Heart left ventricle (tissue), 16 donors: ENCODE data around the gene POTEJ. TPM values are rescaled to one million over a fixed set of nuclear protein-coding genes. Genes with fewer than 3 reads are reported as not detected.
"Not testable (repeated sequence)": the region's sequence is repeated elsewhere in the genome, so short reads cannot be mapped to it uniquely, and the experiment has no call there.

ENCODE experiments used
- ATAC-seq, 4 donors: fragments of 200-7000 bp; cut with Tn5 transposase; one replicate each; pipeline ENCODE4 v1.9.1; 2020 to 2022; ENCODE audit warnings: moderate library complexity in 4 of 4, mild to moderate bottlenecking in 3 of 4, moderate number of reproducible peaks in 1 of 4
- DNase-seq, 5 donors: peaks; one replicate each; pipeline ENCODE4 v3.0.0-alpha.2; 2020
- H3K27ac ChIP-seq, 12 donors: fragments of 200-600 bp; sonication (generic) in 4 of 12; one replicate each; pipeline versions ENCODE4 v1.5.0 to v1.8.0; 2016 to 2022; ENCODE audit warnings: mild to moderate bottlenecking in 2 of 12
- H3K27me3 ChIP-seq, 9 donors: fragments of 200-600 bp; sonication (generic) in 2 of 9; one replicate each; pipeline versions ENCODE4 v1.5.1 to v1.8.0; 2016 to 2022; ENCODE audit warnings: mild to moderate bottlenecking in 3 of 9
- H3K36me3 ChIP-seq, 9 donors: fragments of 200-600 bp; sonication (generic) in 2 of 9; one replicate each; pipeline versions ENCODE4 v1.5.0 to v1.8.0; 2018 to 2022; ENCODE audit warnings: mild to moderate bottlenecking in 2 of 9
- H3K4me1 ChIP-seq, 12 donors: fragments of 200-600 bp; sonication (generic) in 4 of 12; one replicate each; pipeline versions ENCODE4 v1.5.0 to v1.8.0; 2016 to 2022; ENCODE audit warnings: mild to moderate bottlenecking in 3 of 12
- H3K4me3 ChIP-seq, 12 donors: fragments of 200-600 bp; sonication (generic) in 4 of 12; one replicate each; pipeline versions ENCODE4 v1.5.0 to v1.8.0; 2017 to 2022; ENCODE audit warnings: mild to moderate bottlenecking in 9 of 12, moderate library complexity in 4 of 12
- H3K9me3 ChIP-seq, 12 donors: fragments of 200-600 bp; sonication (generic) in 4 of 12; one replicate each; pipeline versions ENCODE4 v1.5.0 to v1.8.0; 2016 to 2022; ENCODE audit warnings: mild to moderate bottlenecking in 1 of 12
- CTCF ChIP-seq, 12 donors: fragments of 200-600 bp; sonication (generic) in 4 of 12; IDR thresholded peaks; one replicate each; pipeline versions ENCODE4 v1.5.0 to v1.8.0; 2018 to 2022; ENCODE audit warnings: antibody characterized with exemption in 12 of 12, mild to moderate bottlenecking in 5 of 12
- WGBS, 4 donors: extraction: QIAGEN DNeasy Blood & Tissue Kit in 2 of 4; methylation state at CpG; one replicate each; pipeline versions ENCODE4 v1.1.5 to v1.1.7; 2013 to 2018; 5-methylcytosine and 5-hydroxymethylcytosine counted together
- intact Hi-C, 10 donors: fragments of 100-400 bp; cut with DNase I; formaldehyde crosslinking; loops; one replicate each; pipeline versions ENCODE4 v1.11.1 to v1.14.2; 2022
- polyA plus RNA-seq, 2 donors: library from polyadenylated mRNA; stranded (reverse); fragments of 200-250 nt; gene quantifications; one replicate each; pipeline ENCODE4 v1.2.3, GENCODE V29; 2013
- total RNA-seq, 9 donors: library from RNA; depleted of rRNA in 2 of 9; stranded (reverse); fragments of >200 nt in 2 of 9; fragmentation: NEBNext Ultra II Directional in 3 of 9; extraction: Animal tissue kit (Norgen Biotek cat#: 25700) in 3 of 9; gene quantifications; one replicate each; pipeline versions ENCODE4 v1.1.0 to v1.2.4, GENCODE V29; 2016 to 2023
- donor health status: ischemic (EF 13 %, LVEDD 7.1; RV severe dilation, severe dysfunction).
- donor health status: healthy with polysubstance abuse.
- donor health status: DM: no; HTN: yes; CAD: no.
- donor health status: DM: no; HTN: no; CAD: no.
- donor health status: ischemic (EF 25% LVEDD 6.9; RV normal size, moderate dysfunction).
- donor health status: ischemic (EF 25% LVEDD 5.7; RV mildly dilated, moderate dysfunction).
- donor health status: healthy.
- donor health status: DM: yes; HTN: yes; CAD: no.
- donor health status: ischemic (EF 35%, LVEDD 5.7; RV mildly dilated, moderate dysfunction).
- donor health status: nonischemic (EF 11% LVEDD 7.7; RV severe dilation, severe dysfunction).
- donor health status: DM: yes; HTN: yes; CAD: no.
- donor health status: PGD.
- donor health status: ischemic (EF 29% LVEDD 5.4; RV normal size, mild dysfunction).
- donor health status: nonischemic (EF 23%, LVEDD 6.1; RV moderate dilation, normal function).

The POTEJ gene
- total and polyA plus RNA-seq, 11 donors, result 0.10 TPM; not detected in 10

- H3K9me3 ChIP-seq, H3K4me3 ChIP-seq, H3K27me3 ChIP-seq, intact Hi-C loops, H3K36me3 ChIP-seq, ATAC-seq, H3K27ac ChIP-seq, H3K4me1 ChIP-seq: not testable (repeated sequence)
- 86 to 100% (median 88%) methylated on average over 1 to 10 of the region's 10 CpGs for WGBS, 4 donors
- DNase-seq, result peak in 1 of 5 donors; percentile 10
Observed at GRCh38 chr2:130667516-130667915, 56.3 kb downstream of the POTEJ start.

- intact Hi-C loops, H3K27me3 ChIP-seq, H3K27ac ChIP-seq, H3K9me3 ChIP-seq, H3K36me3 ChIP-seq, ATAC-seq, H3K4me1 ChIP-seq, H3K4me3 ChIP-seq: not testable (repeated sequence)
- peak in 1 of 5 donors; percentile 17 for DNase-seq
- 79 to 93% (median 91%) methylated on average over 5 to 11 of the region's 13 CpGs for WGBS, 4 donors
Observed at GRCh38 chr2:130670026-130670745, 58.9 kb downstream of the POTEJ start.

GRCh38 chr2:130692041-130692770 lies 81.0 kb downstream of the POTEJ start:
- intact Hi-C loops, result loop anchor here in 1 of 10 donors (10.0 kb wide), 1 partner anchor 83 kb away; no protein-coding TSS in a partner anchor
- peak; percentile 20 to 58 (median 42) for ATAC-seq
- not testable (repeated sequence) for H3K4me3 ChIP-seq, H3K27me3 ChIP-seq, DNase-seq, H3K27ac ChIP-seq, H3K9me3 ChIP-seq, H3K4me1 ChIP-seq, H3K36me3 ChIP-seq
- 41 to 64% (median 50%) methylated on average over 9 to 28 of the region's 35 CpGs for WGBS, 4 donors

GRCh38 chr2:130693474-130693873 lies 82.2 kb downstream of the POTEJ start:
- peak in 3 of 4 donors; percentile 75 to 89 (median 80) for ATAC-seq
- not testable (repeated sequence) for H3K27ac ChIP-seq, H3K27me3 ChIP-seq, H3K4me1 ChIP-seq, H3K9me3 ChIP-seq, H3K36me3 ChIP-seq
- intact Hi-C loops, result loop anchor here in 1 of 10 donors (10.0 kb wide), 1 partner anchor 81 kb away; no protein-coding TSS in a partner anchor
- peak in 6 of 12 donors; percentile 18 to 41 (median 28) for TF ChIP-seq CTCF (IDR thresholded peaks at IDR 0.05)
- peak overlapping the region in 3 of 12 donors; percentile 8 to 34 (median 23) for H3K4me3 ChIP-seq
- 1 to 5% methylated on average over 36 to 37 of the region's 37 CpGs; no CpG with 5 or more reads in 2 of the 4 donors for whole genome bisulfite sequencing, 4 donors
- peak in 4 of 5 donors; percentile 17 to 63 (median 31) for DNase-seq

- ATAC-seq, H3K9me3 ChIP-seq, H3K4me3 ChIP-seq, H3K4me1 ChIP-seq, DNase-seq, H3K27me3 ChIP-seq, H3K27ac ChIP-seq, H3K36me3 ChIP-seq, intact Hi-C loops: not testable (repeated sequence)
- WGBS, 4 donors, result 56 to 68% (median 66%) methylated on average over 3 of the region's 3 CpGs
Observed at GRCh38 chr2:130703250-130703649, 92.0 kb downstream of the POTEJ start.

Other genes with a start within 250 kb of the POTEJ start
- gene POTEI, start 102.1 kb upstream of the POTEJ start, total RNA-seq, result not detected
- not detected for gene POTEI, start 102.1 kb upstream of the POTEJ start, polyA plus RNA-seq
- not detected for gene CFC1B, start 90.2 kb upstream of the POTEJ start, total RNA-seq
- not detected for gene CFC1B, start 90.2 kb upstream of the POTEJ start, polyA plus RNA-seq
- under 1 TPM in 1 of 9 donors, not detected in 8; 0.66 TPM for gene CFC1, start 11.9 kb upstream of the POTEJ start, total RNA-seq
- gene CFC1, start 11.9 kb upstream of the POTEJ start, polyA plus RNA-seq, result under 1 TPM in 1 of 2 donors, not detected in 1; 0.08 TPM
- not detected for gene GPR148, start 117.6 kb downstream of the POTEJ start, total RNA-seq
- gene GPR148, start 117.6 kb downstream of the POTEJ start, polyA plus RNA-seq, result not detected
- not detected for gene AMER3, start 144.1 kb downstream of the POTEJ start, total RNA-seq
- gene AMER3, start 144.1 kb downstream of the POTEJ start, polyA plus RNA-seq, result not detected
- 1 to 10 TPM in 8 of 9 donors, under 1 TPM in 1; 0.68 to 5.5 (median 4.0) TPM for gene ARHGEF4, start 225.5 kb downstream of the POTEJ start, total RNA-seq
- 1 to 10 TPM in 1 of 2 donors, under 1 TPM in 1; 0.30 to 2.1 TPM for gene ARHGEF4, start 225.5 kb downstream of the POTEJ start, polyA plus RNA-seq